Kidney capillary endothelial cell (primary cell): ENCODE data around the gene ATP4A.

Experiments used
- DNase-seq: peaks from one replicate; pipeline ENCODE4 v3.0.0-alpha.2; 2018; ENCODE audit warnings: low spot score

The ATP4A gene

GRCh38 chr19:35565016-35565856, 1.8 kb upstream of the ATP4A start:
- DNase-seq: no peak

GRCh38 chr19:35562776-35563175, 682 bp downstream of the ATP4A start:
- no peak for DNase-seq

GRCh38 chr19:35562336-35562735, 1.1 kb downstream of the ATP4A start:
- DNase-seq: no peak

GRCh38 chr19:35561436-35561835, 2.0 kb downstream of the ATP4A start:
- no peak for DNase-seq

- DNase-seq: no peak
Observed at GRCh38 chr19:35560677-35561076, 2.8 kb downstream of the ATP4A start.

GRCh38 chr19:35560271-35560670, 3.2 kb downstream of the ATP4A start:
- no peak for DNase-seq

GRCh38 chr19:35559781-35560180, 3.7 kb downstream of the ATP4A start:
- no peak for DNase-seq

GRCh38 chr19:35559281-35559659, 4.2 kb downstream of the ATP4A start:
- DNase-seq: no peak

GRCh38 chr19:35558400-35559280, 4.8 kb downstream of the ATP4A start:
- no peak for DNase-seq

- peak; percentile 12 for DNase-seq
Observed at GRCh38 chr19:35557539-35558399, 5.7 kb downstream of the ATP4A start.

GRCh38 chr19:35556846-35557538, 6.5 kb downstream of the ATP4A start:
- no peak for DNase-seq

GRCh38 chr19:35556025-35556590, 7.3 kb downstream of the ATP4A start:
- DNase-seq: no peak

GRCh38 chr19:35555301-35556005, 8.0 kb downstream of the ATP4A start:
- no peak for DNase-seq

- DNase-seq: no peak
Observed at GRCh38 chr19:35554076-35554475, 9.4 kb downstream of the ATP4A start.

- no peak for DNase-seq
Observed at GRCh38 chr19:35553385-35554000, 10.0 kb downstream of the ATP4A start.

- no peak for DNase-seq
Observed at GRCh38 chr19:35552534-35553384, 10.7 kb downstream of the ATP4A start.

GRCh38 chr19:35551091-35551810, 12.2 kb downstream of the ATP4A start:
- no peak for DNase-seq

GRCh38 chr19:35549879-35550523, 13.5 kb downstream of the ATP4A start:
- no peak for DNase-seq
